ENCODE results near the gene EMILIN2. TPM values are rescaled to one million over a fixed set of nuclear protein-coding genes. Genes with fewer than 3 reads are reported as not detected.

The EMILIN2 gene
- polyA plus RNA-seq, 1 donor (not counting 4 experiments of a cell fraction or from before 2014, with no cell fraction given): 0.07 TPM

GRCh38 chr18:2822213-2822921, 24.4 kb upstream of the EMILIN2 start:
- dilution Hi-C loops (cut with MboI; ENCODE audit: extremely low pct_ligation_motif_present, low sequenced_read_pairs): no loop called here
- no peak overlapping the region for H3K9ac ChIP-seq (ENCODE audit: control insufficient read depth, extremely low read depth, insufficient read depth, low read length)
- no peaks in the 10 kb centered on the region for H3K4me1 ChIP-seq (ENCODE audit: control insufficient read depth, extremely low read depth, insufficient read depth, low read length)
- no peak overlapping the region for H3K4me2 ChIP-seq (ENCODE audit: control insufficient read depth, extremely low read depth, insufficient read depth, low read depth, low read length)
- DNase-seq (ENCODE audit: low read depth, low spot score) (no peak), FAIRE-seq (no peak)
- no peaks in the 10 kb centered on the region for H4K20me1 ChIP-seq (ENCODE audit: control insufficient read depth, extremely low read depth, insufficient read depth, low read length)
- no peaks in the 10 kb centered on the region for H3K36me3 ChIP-seq (ENCODE audit: control insufficient read depth in 2 of 2, extremely low read depth in 1 of 2, insufficient read depth in 2 of 2, low read length in 2 of 2)
- H3K4me3 ChIP-seq (ENCODE audit: control insufficient read depth in 2 of 3, extremely low read depth in 1 of 3, insufficient read depth in 2 of 3, low read depth in 1 of 3, low read length in 3 of 3): no peak overlapping the region
- H3K79me2 ChIP-seq (ENCODE audit: control insufficient read depth, insufficient read depth, low read length): no peaks in the 10 kb centered on the region
- no peaks in the 10 kb centered on the region for H3K9me3 ChIP-seq (ENCODE audit: control insufficient read depth, low read depth, low read length)
- H3K27ac ChIP-seq (ENCODE audit: control insufficient read depth, insufficient read depth, low read length): no peak overlapping the region
- H3K27me3 ChIP-seq (ENCODE audit: control insufficient read depth, extremely low read depth, insufficient read depth, low read length): no peaks in the 10 kb centered on the region
- H2AFZ ChIP-seq (ENCODE audit: control insufficient read depth, low read length): no peak overlapping the region
- no peaks in the 10 kb centered on the region for H3K9me1 ChIP-seq (ENCODE audit: control insufficient read depth, extremely low read depth, insufficient read depth, low read length)
- TF ChIP-seq CTCF (optimal IDR thresholded peaks at IDR 0.05 in 1 of 3, IDR thresholded peaks at IDR 0.05 in 1 of 3, conservative IDR thresholded peaks at IDR 0.05 in 1 of 3; ENCODE audit: extremely low read depth in 1 of 3, insufficient read depth in 2 of 3, low read length in 3 of 3) (no peak), EZH2 (IDR thresholded peaks at IDR 0.05; ENCODE audit: low read length) (no peak)

DNA sequence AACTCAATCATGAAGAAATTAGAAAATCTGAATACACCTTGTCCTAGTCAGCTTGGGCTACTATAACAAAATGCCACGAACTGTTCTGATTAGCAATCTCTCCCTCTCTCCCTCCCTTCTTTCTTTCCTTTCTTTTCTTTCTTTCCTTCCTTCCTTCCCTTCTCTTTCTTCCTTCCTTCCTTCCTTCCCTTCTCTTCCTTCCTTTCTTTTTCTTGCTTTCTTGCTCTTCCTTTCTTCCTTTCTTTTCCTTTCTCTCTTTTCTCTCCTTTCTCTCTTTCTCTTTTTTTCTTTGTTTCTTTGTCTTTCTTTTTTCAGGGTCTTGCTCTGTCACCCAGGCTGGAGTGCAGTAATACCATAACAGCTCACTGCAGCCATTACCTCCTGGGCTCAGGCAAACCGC, 23.6 kb upstream of the EMILIN2 start:
- H3K36me3 ChIP-seq (ENCODE audit: control insufficient read depth in 2 of 2, extremely low read depth in 1 of 2, insufficient read depth in 2 of 2, low read length in 2 of 2): no peaks in the 10 kb centered on the region
- H3K4me3 ChIP-seq (ENCODE audit: control insufficient read depth in 2 of 3, extremely low read depth in 1 of 3, insufficient read depth in 2 of 3, low read depth in 1 of 3, low read length in 3 of 3): no peak overlapping the region
- H3K27me3 ChIP-seq (ENCODE audit: control insufficient read depth, extremely low read depth, insufficient read depth, low read length): no peaks in the 10 kb centered on the region
- H3K4me1 ChIP-seq (ENCODE audit: control insufficient read depth, extremely low read depth, insufficient read depth, low read length): no peaks in the 10 kb centered on the region
- H2AFZ ChIP-seq (ENCODE audit: control insufficient read depth, low read length): no peak overlapping the region
- FAIRE-seq (no peak), DNase-seq (ENCODE audit: low read depth, low spot score) (no peak)
- no peak overlapping the region for H3K9ac ChIP-seq (ENCODE audit: control insufficient read depth, extremely low read depth, insufficient read depth, low read length)
- H3K79me2 ChIP-seq (ENCODE audit: control insufficient read depth, insufficient read depth, low read length): no peaks in the 10 kb centered on the region
- TF ChIP-seq EZH2 (IDR thresholded peaks at IDR 0.05; ENCODE audit: low read length): no peak
- dilution Hi-C loops (cut with MboI; ENCODE audit: extremely low pct_ligation_motif_present, low sequenced_read_pairs): no loop called here
- no peaks in the 10 kb centered on the region for H3K9me1 ChIP-seq (ENCODE audit: control insufficient read depth, extremely low read depth, insufficient read depth, low read length)
- no peak overlapping the region for H3K27ac ChIP-seq (ENCODE audit: control insufficient read depth, insufficient read depth, low read length)
- H3K9me3 ChIP-seq (ENCODE audit: control insufficient read depth, low read depth, low read length): no peaks in the 10 kb centered on the region
- H4K20me1 ChIP-seq (ENCODE audit: control insufficient read depth, extremely low read depth, insufficient read depth, low read length): no peaks in the 10 kb centered on the region
- H3K4me2 ChIP-seq (ENCODE audit: control insufficient read depth, extremely low read depth, insufficient read depth, low read depth, low read length): no peak overlapping the region

DNA sequence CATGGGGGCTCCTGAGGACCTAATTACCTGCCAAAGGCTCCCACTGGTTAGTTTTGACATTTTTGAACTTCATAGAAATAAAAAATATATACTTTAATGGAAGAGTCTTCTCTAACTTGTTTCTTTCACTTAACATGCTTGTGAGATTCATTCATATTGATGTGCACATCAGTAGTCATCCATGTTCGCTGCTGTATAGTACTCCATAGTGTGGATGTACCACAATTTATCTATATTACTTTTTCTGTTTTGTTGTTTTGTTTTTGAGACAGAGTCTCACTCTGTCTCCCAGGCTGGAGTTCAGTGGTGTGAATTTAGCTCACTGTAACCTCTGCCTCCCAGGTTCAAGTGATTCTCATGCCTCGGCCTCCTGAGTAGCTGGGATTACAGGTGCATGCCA, 22.8 kb upstream of the EMILIN2 start:
- no peak overlapping the region for H3K4me3 ChIP-seq (ENCODE audit: control insufficient read depth in 2 of 3, extremely low read depth in 1 of 3, insufficient read depth in 2 of 3, low read depth in 1 of 3, low read length in 3 of 3)
- H3K79me2 ChIP-seq (ENCODE audit: control insufficient read depth, insufficient read depth, low read length): no peaks in the 10 kb centered on the region
- H2AFZ ChIP-seq (ENCODE audit: control insufficient read depth, low read length): no peak overlapping the region
- TF ChIP-seq CTCF (optimal IDR thresholded peaks at IDR 0.05 in 1 of 3, IDR thresholded peaks at IDR 0.05 in 1 of 3, conservative IDR thresholded peaks at IDR 0.05 in 1 of 3; ENCODE audit: extremely low read depth in 1 of 3, insufficient read depth in 2 of 3, low read length in 3 of 3) (no peak), EZH2 (IDR thresholded peaks at IDR 0.05; ENCODE audit: low read length) (no peak)
- no peak overlapping the region for H3K4me2 ChIP-seq (ENCODE audit: control insufficient read depth, extremely low read depth, insufficient read depth, low read depth, low read length)
- H3K9me1 ChIP-seq (ENCODE audit: control insufficient read depth, extremely low read depth, insufficient read depth, low read length): no peaks in the 10 kb centered on the region
- dilution Hi-C loops (cut with MboI; ENCODE audit: extremely low pct_ligation_motif_present, low sequenced_read_pairs): no loop called here
- no peaks in the 10 kb centered on the region for H3K4me1 ChIP-seq (ENCODE audit: control insufficient read depth, extremely low read depth, insufficient read depth, low read length)
- H3K36me3 ChIP-seq (ENCODE audit: control insufficient read depth in 2 of 2, extremely low read depth in 1 of 2, insufficient read depth in 2 of 2, low read length in 2 of 2): no peaks in the 10 kb centered on the region
- FAIRE-seq: no peak
- no peak overlapping the region for H3K27ac ChIP-seq (ENCODE audit: control insufficient read depth, insufficient read depth, low read length)
- no peaks in the 10 kb centered on the region for H3K27me3 ChIP-seq (ENCODE audit: control insufficient read depth, extremely low read depth, insufficient read depth, low read length)
- no peak overlapping the region for H3K9ac ChIP-seq (ENCODE audit: control insufficient read depth, extremely low read depth, insufficient read depth, low read length)
- no peaks in the 10 kb centered on the region for H3K9me3 ChIP-seq (ENCODE audit: control insufficient read depth, low read depth, low read length)
- no peaks in the 10 kb centered on the region for H4K20me1 ChIP-seq (ENCODE audit: control insufficient read depth, extremely low read depth, insufficient read depth, low read length)
- DNase-seq (ENCODE audit: low read depth, low spot score): no peak

Data from keratinocyte (primary cell).